Pulmonary artery endothelial cell (primary cell): ENCODE measurements around the gene VSIG10L2. TPM values are rescaled to one million over a fixed set of nuclear protein-coding genes. Genes with fewer than 3 reads are reported as not detected.

ENCODE experiments used
- DNase-seq: peaks from one replicate; pipeline ENCODE4 v3.0.0-alpha.2; 2011; ENCODE audit warnings: low read depth, low spot score
- total RNA-seq: library from RNA; depleted of rRNA; stranded (reverse); fragments of >200 nt; gene quantifications from 2 replicates; pipeline ENCODE4 v1.2.3, GENCODE V29; 2014

VSIG10L2 gene
- total RNA-seq, 1 donor from 2014 or later = not detected

DNA sequence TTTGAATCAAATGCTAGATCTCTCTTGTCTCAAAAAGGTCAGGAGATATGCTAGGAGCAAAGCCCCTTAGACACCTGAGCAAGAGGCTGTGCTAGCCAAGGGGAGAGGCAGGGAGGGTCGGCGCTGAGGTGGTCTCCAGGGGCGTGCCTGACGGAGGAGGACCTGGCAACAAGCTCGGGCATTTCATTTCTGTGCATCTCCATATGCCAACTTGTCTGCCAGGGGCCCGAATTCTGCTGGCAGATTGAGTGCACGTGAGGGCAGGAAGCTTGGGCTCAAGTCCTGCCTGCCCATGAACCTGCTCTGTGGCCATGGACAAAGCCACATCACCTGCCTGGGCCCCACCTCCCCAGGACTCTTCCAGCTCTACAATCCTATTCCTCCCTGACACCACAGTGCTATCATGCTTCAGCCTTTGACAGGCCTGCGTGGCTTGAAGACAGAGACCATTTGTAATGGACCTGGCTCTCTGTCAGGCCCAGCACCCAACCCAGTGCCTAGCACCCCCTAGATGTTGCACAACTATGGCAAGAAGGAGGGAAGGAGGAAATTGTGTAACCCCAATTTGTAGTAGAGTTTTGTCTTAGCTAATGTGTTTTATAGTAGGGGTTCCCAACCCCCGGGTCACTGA lies 16.3 kb upstream of the VSIG10L2 start:
- no peak for DNase-seq

DNA sequence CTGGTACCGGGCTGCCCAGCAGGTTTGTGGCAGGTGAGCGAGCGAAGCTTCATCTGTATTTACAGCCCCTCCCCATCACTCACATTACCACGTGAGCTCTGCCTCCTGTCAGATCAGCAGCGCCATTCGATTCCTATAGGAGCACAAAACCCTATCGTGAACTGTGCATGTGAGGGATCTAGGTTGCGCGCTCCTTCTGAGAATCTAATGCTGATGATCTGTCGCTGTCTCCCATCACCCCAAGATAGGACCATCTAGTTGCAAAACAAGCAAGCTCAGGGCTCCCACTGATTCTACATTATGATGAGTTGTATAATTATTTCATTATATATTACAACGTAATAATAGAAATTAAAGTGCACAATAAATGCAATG lies 15.8 kb upstream of the VSIG10L2 start:
- no peak for DNase-seq

DNA sequence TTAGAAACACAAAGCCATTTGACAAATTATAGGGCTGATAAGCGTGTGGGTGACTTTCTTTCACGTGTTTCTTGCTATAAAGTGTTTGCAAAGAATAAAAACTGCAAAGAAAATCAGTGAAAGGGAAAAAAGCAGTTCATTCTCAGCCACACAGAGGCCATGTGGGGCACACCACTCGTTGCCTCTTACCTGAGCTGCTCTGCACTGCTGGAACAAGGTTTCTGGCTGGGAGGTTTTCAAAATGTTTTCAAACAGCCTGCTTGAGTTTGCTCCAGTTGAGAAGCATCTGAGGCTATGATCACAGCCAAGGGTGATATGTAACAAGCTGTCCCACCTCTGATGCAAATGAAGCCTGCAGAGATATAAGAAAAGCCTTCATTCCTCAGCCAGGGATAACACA lies 14.7 kb upstream of the VSIG10L2 start:
- no peak for DNase-seq

DNA sequence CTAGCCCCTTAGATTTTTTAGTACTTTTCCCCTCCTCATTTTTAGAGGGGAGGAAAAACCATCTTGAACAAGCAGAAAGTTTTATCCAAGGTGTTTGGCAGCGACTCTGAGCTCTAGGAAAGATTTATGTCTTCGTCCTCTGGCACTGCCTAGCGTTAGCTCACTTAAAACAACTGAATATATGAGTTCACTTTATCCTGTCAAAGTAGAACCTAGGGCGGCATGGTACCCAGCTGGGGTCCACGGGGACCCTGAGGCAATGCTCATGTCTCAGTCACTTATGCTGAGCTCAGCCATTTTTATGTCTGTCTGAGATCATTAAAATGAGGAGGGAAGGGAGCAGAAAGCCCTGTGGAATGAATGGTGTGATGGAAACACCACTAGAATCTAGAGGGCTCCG lies 14.2 kb upstream of the VSIG10L2 start:
- DNase-seq = no peak

DNA sequence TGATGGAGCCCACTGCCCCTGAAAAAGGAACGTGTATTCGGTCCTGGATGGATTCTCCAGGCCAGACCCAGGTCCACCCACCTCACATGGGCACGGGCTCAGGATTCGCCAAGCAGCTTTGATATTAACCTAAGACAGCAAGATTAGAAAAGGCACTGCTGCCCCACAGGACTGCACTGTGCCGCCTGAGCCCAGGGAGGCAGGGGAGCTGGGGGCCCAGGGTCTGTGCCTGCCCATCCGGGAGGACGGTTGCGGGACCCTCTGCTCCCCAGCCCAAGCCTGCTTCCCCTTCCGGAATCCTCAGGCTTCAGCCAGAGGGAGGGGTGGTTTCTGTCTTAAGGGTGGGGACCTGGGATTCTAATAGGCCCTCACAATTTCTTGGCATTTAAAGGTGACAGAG lies 13.5 kb upstream of the VSIG10L2 start:
- no peak for DNase-seq

DNA sequence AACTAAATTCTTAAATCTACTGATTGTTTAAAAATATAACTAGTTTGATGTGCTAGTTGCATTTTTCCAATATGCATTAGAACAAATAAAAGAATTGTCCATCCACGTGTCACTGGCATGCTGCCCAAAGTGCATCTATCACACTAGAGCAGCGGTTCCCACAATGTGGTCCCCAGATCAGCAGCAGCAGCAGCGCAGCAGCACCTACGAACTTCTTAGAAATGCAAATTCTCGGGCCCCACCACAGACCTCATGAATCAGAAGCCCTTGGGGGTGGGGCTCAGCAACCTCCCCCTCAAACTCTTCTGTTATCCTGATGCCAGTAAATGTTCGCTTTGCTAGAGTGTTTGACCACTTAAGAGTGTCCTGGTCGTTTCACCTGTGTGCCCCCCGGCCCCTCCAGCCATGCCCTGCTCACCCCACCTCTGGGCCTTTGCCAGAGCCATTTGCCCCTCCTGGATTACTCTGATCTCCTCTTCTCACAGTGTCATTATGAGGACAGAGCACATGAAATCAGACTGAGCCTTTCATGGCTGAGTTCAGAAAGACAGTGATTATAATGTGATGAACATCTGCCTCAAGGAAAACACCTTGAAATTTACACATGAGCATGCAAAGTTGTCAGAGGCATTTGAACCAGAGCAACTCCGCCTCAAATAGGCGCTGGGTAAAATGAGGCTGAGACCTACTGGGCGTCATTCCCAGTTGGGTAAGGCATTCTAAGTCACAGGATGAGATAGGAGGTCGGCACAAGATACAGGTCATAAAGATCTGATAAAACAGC lies 12.6 kb upstream of the VSIG10L2 start:
- no peak for DNase-seq

DNA sequence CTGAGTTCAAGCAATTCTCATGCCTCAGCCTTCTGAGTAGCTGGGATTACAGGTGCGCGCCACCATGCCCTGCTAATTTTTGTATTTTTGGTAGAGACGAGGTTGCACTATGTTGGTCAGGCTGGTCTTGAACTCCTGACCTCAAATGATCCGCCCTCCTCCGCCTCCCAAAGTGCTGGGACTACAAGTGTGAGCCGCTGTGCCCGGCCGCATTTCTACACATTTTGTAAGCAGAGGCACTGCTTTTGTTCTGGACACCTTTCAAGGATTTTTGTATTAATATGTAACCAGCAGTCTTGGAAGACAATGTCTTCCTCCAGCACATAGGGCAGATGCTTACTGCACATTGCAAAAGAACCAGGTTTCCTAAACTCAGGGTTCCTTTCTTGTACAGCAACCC lies 11.4 kb upstream of the VSIG10L2 start:
- no peak for DNase-seq

DNA sequence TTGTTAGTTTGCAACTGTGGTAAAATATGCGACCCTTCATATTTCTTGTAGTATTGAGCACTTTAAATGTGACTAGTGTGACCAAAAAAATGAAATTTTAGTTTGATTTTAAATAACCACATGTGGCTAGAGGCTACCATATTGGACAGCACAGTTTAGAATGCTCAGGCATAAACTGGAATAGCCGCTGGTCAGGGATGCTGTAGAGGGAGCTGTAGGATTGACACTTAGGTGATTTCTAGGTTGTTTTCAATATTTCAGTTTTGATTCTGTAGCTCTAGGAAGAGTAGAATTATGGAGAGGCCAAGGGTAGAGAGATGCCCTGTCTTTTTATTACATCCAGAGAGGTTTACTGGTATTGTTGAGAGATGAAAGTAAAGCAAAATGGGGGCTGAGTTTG lies 10.8 kb upstream of the VSIG10L2 start:
- DNase-seq = no peak

DNA sequence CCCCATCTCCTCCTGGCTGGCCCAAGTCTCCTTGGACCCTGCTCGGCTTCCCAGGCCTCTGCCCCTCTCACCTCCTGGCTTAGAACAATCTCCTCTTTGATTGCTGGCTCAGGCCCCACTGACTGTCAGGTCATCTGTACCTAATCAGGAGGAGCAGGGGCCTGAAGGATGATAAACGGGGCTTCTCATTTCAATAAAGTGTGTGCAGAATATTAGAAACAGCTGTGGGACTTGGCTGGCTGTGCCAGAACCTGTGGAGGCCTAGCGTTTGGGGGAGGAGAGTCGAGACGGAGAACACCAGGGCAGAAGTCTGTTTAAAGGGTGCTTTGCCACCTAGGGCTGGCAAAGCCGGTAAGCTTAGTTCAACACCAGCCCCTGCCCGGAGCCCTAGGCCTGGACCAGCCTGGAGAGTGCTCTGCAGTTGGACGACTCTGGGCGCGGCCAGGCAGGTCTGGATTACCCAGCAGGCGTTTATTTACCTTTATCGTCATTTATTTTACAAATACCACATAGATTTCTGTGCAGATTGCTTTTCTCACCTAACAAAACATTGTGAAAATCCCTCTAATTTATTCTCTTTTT lies 10.1 kb upstream of the VSIG10L2 start:
- DNase-seq = no peak

DNA sequence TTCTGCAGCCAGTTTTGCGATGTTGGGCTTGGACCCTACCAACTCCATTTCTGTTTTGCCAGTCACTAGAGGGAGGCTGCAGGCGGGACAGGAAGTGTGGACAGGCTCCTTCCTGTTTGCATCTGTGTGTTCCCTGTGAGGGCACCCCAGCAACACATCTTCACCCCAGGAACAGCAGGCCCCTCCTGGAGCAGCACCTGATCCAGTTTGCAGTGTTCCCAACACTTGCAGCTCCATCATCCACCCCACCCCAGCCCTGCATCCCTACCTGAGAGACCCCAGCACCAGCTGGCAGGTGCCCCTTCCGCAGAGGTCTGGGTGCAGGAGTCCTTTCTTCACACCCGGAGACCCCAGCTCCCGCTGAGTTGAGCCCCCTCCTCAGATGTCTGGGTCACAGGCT lies 7.4 kb upstream of the VSIG10L2 start:
- DNase-seq = no peak

DNA sequence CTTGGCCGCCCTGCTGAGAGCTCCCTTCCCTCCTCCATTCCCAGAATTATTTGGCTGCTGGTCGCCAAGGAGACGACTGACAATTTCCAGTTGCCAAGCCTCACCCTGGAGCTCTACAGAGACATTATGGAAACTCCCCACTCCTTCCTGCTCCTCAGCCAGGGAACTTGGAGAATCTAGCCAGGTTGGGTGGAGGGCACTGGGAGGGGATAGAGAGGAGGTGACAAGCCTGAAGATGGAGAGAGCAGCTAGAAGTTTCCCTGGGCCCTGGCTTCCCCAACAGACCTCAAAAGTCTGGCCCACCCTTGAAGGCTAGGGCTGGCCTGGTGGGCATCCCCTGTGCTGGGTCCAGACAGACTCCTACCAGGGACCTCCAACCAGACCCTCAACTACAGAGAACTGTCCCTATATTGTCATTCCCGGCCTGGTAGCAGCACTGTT lies 6.7 kb upstream of the VSIG10L2 start:
- DNase-seq = no peak

DNA sequence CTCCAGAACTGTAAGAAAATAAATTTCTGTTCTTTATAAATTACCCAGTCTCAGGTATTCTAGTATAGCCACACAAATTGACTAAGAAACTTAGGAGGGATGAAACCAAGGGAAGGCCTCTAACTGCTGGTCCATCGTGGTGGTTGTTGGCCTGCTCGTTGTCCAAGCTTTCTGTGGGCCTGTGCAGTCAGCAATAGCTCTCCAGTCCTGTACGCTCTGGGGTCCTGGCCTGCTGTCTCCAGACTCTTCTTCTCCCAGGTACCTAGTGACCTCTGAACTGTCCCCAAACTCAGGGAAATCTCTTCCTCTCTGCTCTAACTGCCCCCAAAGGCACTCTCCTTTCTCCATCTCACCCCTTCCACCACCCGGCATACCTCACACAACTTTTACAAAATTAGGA lies 5.7 kb upstream of the VSIG10L2 start:
- DNase-seq = no peak

DNA sequence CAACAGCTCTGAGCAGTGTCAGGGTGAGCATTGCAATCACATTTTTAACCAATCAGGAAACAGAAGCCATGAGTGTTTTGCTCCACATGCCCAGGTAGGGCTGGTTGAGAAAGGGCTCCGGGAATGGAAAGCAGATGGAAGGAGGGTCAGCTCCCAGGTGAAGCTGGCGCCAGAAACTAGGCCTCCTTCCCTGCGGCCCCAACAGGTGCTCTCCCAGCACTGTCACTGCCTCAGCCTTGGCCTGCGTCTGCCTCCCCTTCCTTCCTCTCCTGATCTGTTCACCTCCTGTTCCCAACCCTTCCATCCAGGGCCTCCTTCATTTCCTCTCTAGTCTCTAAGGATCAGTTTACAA lies 4.6 kb upstream of the VSIG10L2 start:
- no peak for DNase-seq

DNA sequence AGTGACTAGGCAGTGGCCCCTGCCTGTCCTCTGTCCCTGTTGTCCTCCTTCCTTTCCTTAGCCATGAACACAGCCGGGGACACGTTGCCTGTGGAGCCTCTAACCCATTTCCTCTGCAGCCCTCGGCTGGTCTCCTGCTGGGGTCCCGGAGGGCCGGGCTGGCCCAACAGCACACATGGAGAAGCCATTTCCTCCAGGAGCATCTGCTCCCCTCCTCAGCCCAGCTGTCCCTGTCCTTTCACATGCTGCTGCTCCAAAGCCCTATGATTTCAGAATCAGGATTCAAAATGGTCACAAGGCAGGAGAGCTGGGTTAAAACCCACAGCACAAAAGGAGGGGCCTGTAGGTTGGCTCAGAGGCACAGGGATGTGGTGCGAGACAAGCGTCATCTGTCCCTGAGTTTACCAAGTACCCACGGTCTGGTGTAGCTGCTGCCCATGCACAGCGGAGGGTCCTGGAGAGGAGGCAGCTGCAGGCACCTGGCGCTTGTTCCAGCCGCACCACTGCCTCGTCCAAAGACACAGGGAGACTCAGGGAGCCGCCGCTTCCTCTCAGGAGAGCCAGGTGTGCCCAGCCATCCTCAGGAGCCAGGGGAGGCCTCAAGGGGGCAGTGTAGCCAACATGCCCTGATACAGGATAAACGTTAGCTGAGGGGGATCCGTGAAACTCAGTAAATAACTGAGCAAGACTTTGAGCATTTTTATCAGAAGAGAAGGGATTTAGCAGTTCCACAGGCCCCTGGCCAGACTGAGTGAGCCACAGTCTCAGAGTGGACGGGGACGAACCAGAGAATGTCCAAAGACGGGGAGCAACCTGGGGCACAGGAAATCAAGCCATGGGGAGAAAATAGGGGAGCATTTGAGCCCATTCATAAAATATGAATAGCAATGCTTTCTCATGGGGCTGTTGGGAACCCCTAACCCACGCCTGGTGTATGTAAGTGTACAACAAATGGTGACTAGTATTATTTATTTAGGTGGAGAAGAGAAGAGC lies 3.9 kb upstream of the VSIG10L2 start:
- DNase-seq = no peak

DNA sequence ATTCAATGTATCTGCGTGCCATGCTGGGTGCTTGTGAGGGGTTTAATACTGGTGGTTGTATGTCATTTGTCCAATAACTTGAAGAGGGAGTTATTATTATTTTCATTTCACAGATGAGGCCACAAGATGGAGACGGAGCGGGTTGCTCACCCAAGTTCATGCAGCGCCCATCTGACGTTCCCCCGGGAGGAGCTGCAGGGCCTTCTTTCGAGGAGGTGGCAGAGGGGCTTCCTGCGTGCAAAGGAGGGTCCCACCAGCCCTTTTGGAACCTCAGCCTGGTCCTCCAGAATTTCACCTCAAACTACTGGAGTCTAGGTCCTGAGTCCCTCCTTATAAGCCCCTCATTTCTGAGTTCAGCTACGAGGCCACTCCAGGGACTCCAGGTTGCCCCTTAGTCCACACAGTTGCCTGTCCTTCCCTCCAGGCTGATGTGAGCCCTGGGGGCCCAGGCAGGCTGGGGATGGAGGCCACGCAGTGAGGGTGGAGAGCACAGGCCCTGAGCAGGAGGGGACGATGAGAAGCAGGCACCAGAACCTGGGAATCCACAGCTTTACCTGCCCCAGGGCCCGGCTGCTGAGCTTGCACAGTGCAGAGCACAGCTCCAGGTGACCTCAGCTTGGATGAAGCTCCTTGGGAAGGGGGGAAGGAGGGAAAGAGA lies 2.9 kb upstream of the VSIG10L2 start:
- no peak for DNase-seq

DNA sequence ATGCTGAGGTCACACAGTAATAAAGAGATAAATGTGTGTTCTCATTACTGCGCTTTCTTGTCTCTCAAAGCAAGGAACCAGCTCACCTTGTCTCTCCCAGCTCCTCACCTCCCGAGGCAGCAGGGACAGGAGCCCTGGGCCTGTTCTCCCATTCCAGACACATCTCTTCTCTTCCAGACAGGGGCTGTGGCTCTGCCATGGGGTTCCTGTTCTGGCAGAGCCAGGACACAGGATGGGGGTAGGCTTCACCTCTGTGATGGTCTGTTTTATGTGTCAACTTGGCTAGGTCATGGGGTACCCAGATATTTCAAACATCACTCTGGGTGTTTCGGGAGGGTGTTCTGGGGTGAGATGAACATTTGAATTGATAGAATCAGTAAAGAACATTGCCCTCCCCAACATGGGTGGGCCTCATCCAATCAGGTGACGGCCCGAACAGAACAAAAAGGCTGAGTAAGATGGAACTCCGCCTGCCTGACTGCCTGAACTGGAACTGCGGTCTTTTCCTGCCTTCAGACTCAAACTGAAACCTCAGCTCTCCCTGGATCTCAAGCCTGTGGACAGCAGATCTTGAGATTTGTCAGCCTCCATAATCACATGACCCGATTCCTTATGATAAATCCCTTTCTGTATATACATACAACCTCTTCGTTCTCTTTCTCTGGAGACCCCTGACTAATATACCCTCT lies 2.0 kb upstream of the VSIG10L2 start:
- no peak for DNase-seq

DNA sequence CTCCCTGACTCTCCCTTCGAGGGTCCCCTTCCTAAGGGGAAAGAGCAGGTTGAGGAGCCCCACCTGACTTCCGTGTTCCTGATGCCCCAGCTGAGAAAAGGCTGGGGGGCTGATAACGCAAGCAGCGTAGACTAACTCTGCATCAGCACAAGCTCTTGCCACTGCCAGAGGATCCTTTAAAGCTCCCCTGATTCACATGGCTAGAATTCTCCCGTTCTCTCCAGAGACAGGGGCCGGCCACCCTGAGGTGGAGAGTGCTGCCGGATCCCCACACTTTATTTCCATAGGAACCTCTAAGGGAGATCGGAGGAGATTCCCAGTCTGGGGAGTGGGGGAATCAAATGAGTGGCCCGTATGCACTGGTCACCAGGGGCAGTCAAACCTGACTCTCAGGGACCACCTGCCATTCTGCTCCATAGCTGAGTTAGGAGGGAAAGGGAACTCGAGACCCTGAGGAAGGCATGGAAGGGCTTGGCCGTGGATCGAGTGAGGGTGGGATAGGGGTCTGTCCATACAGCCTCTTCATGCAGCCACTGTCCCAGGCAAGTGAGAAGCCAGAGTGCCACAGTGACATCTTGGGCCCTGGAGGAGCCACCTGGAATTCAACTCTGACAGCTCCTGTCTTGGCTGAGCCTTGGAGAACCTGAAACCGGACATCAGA lies 1.4 kb upstream of the VSIG10L2 start:
- DNase-seq = no peak

DNA sequence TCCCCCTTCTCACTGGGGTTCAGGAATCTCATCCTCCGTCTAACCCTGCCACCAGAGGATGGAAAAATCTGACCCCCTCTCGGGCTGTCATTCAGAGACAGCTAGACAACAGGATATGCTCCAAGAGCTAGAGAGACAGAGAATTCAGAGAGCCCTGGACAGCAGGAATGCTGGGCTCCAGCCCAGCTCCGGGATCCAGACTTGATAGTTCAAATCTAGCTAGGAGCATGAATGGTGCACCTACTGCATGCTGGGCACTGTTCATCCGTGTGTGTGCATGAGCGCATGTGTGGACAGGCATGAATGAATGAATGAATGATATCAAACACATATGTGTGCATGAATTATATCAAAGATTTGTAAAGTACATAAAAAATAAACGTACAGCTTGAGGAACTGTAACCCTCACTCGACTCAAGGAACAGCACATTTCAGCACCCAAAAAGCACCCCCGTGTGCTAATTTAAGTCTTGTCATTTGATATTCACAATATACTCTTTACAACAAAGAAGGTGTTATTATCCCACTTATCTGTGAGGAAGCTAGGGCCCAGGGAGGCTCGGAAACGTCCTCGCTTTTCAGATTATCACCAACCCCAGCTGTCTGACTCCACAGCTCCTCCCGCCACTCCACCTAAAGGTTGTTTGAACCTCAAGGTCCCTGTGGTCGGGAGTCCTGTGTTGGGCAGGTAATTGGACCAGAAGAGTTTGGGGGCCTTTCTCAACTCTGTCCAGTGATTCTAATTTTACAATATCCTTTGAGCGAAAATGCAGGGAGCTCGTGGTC lies 640 bp upstream of the VSIG10L2 start:
- no peak for DNase-seq

DNA sequence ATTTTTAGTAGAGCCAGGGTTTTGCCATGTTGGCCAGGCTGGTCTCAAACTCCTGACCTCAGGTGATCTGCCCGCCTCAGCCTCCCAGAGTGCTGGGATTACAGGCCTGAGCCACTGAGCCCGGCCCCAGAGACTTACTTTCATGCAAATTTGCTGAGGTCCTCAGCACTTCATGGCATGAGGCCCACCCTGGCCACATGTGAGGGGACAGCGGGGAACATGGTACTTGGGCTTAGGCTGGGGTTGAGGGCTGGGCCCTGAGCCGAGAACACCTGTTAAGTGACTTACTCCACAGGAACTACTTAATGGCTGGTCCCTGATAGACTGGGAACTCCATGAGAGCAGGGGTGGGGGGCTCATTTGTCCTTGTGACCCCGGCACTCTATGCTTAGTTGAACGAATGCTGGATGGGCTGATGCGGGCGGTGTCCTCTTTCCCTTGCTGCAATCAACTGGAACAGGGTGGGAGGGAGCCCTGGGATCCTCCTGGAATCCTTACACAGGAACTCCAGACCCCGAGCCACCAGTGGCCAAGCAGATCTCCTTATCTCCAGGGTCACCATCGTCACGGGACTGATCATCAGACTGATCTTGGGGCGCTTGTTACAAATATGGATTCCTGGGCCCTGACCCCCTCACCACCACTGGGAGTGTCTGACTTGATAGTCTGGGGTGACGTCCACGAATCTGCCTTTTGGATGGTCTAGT lies 1.0 kb downstream of the VSIG10L2 start:
- DNase-seq = no peak
